SH-SY5Y (cell line): ENCODE results near the gene TRPV5.

ENCODE experiments used
- GATA2 ChIP-seq: IDR thresholded peaks from 2 replicates; pipeline ENCODE4 v1.6.1; 2011; ENCODE audit warnings: mild to moderate bottlenecking, low read depth, low read length
- GATA3 ChIP-seq: IDR thresholded peaks from 2 replicates; pipeline ENCODE4 v1.6.1; 2011; ENCODE audit warnings: low read depth, mild to moderate bottlenecking, low read length, moderate library complexity

GRCh38 chr7:142923391-142923790 is 10.2 kb downstream of the TRPV5 start:
- TF ChIP-seq GATA3, result no peak
- TF ChIP-seq GATA2, result no peak
